ENCODE results near the gene CAMKK2. TPM values are rescaled to one million over a fixed set of nuclear protein-coding genes. Genes with fewer than 3 reads are reported as not detected.
"Not testable (repeated sequence)": the region's sequence is repeated elsewhere in the genome, so short reads cannot be mapped to it uniquely, and the experiment has no call there.

CAMKK2 gene
- total RNA-seq, 1 donor from 2014 or later: 13.3 TPM

- Histone ChIP-seq H3K27me3 (ENCODE audit: low read depth) (no peaks in the 10 kb centered on the region), H3K4me1 (peaks cover 30% of the 10 kb centered on the region), H3K27ac (replicated peaks) (peak within 1 kb of the TSS; percentile 90), H3K9me3 (replicated peaks) (no peaks in the 10 kb centered on the region), H3K4me3 (peak within 1 kb of the TSS; percentile 83), H3K36me3 (no peaks in the 10 kb centered on the region)
- DNase-seq: peak; percentile 85
- intact Hi-C loops (cut with micrococcal nuclease): no loop called here
- TF ChIP-seq CTCF (IDR thresholded peaks at IDR 0.05; ENCODE audit: borderline replicate concordance): peak; percentile 6
These were observed 86.6 kb downstream of the CAMKK2 start, which contains the start of gene P2RX4 for GRCh38 chr12:121209624-121210572. Gene P2RX4, plus strand, starts transcription at chr12:121210129. Its CDS starts 36 bp downstream, at chr12:121210165.

- Histone ChIP-seq H3K36me3 (no peaks in the 10 kb centered on the region), H3K27ac (replicated peaks) (peak overlapping the region; percentile 90), H3K4me3 (peak overlapping the region; percentile 83), H3K27me3 (ENCODE audit: low read depth) (no peaks in the 10 kb centered on the region), H3K4me1 (peaks cover 23% of the 10 kb centered on the region), H3K9me3 (replicated peaks) (no peaks in the 10 kb centered on the region)
- intact Hi-C loops (cut with micrococcal nuclease): no loop called here
- no peak for TF ChIP-seq CTCF (IDR thresholded peaks at IDR 0.05; ENCODE audit: borderline replicate concordance)
- DNase-seq: no peak
These were observed 87.3 kb downstream of the CAMKK2 start for GRCh38 chr12:121209221-121209620.

- DNase-seq; H3K36me3 ChIP-seq; intact Hi-C loops (cut with micrococcal nuclease); H3K9me3 ChIP-seq (replicated peaks); H3K27me3 ChIP-seq (ENCODE audit: low read depth); H3K27ac ChIP-seq (replicated peaks); H3K4me3 ChIP-seq: not testable (repeated sequence)
- peaks cover 20% of the 10 kb centered on the region for H3K4me1 ChIP-seq
These were observed 87.9 kb downstream of the CAMKK2 start for GRCh38 chr12:121208571-121208970.

- no peak for TF ChIP-seq CTCF (IDR thresholded peaks at IDR 0.05; ENCODE audit: borderline replicate concordance)
- DNase-seq: no peak
- H3K27ac ChIP-seq (replicated peaks): no peak overlapping the region
- intact Hi-C loops (cut with micrococcal nuclease): no loop called here
- H3K36me3 ChIP-seq: no peaks in the 10 kb centered on the region
- no peak overlapping the region for H3K4me3 ChIP-seq
- H3K27me3 ChIP-seq (ENCODE audit: low read depth): no peaks in the 10 kb centered on the region
- H3K4me1 ChIP-seq: peaks cover 19% of the 10 kb centered on the region
- no peaks in the 10 kb centered on the region for H3K9me3 ChIP-seq (replicated peaks)
These were observed 91.0 kb downstream of the CAMKK2 start for GRCh38 chr12:121205491-121205890.

GRCh38 chr12:121203482-121203881 is 93.0 kb downstream of the CAMKK2 start:
- no peaks in the 10 kb centered on the region for H3K27me3 ChIP-seq (ENCODE audit: low read depth)
- intact Hi-C loops (cut with micrococcal nuclease): no loop called here
- DNase-seq: no peak
- peaks cover 8% of the 10 kb centered on the region for H3K4me1 ChIP-seq
- no peak overlapping the region for H3K27ac ChIP-seq (replicated peaks)
- TF ChIP-seq CTCF (IDR thresholded peaks at IDR 0.05; ENCODE audit: borderline replicate concordance): no peak
- no peak overlapping the region for H3K4me3 ChIP-seq
- H3K9me3 ChIP-seq (replicated peaks): no peaks in the 10 kb centered on the region
- H3K36me3 ChIP-seq: no peaks in the 10 kb centered on the region
